HEK293 (cell line): ENCODE results near the gene TARS2.

Experiments used
- CTCF ChIA-PET: fragments of 350-600 bp; formaldehyde crosslinking; extraction: SDS; loops from one replicate; lab custom pipeline; 2021; ENCODE audit warnings: antibody characterized with exemption; lab: Yijun Ruan, JAX
- POLR2A ChIA-PET: fragments of 300-600 bp; formaldehyde crosslinking; extraction: SDS; loops from one replicate; lab custom pipeline; 2020; ENCODE audit warnings: antibody characterized with exemption, inconsistent platforms; lab: Yijun Ruan, JAX
- H3K27ac ChIP-seq: fragments of 200-500 bp; sonication (Bioruptor generic); 2 replicates; pipeline ENCODE4 v1.5.1; 2014; ENCODE audit warnings: low read depth, low read length, control low read depth, inconsistent platforms; ENCODE audit errors: extremely low read depth
- H3K36me3 ChIP-seq, 2 experiments: fragments of 200-500 bp in 1 of 2; sonication (Bioruptor generic) in 1 of 2; 1 replicate in 1 of 2; 2 replicates in 1 of 2; pipeline ENCODE4 v1.5.1; 2014 to 2017; ENCODE audit warnings: inconsistent platforms in 2 of 2, low read length in 2 of 2; ENCODE audit not compliant: control insufficient read depth in 2 of 2, insufficient read depth in 1 of 2
- H3K4me1 ChIP-seq: fragments of 200-500 bp; sonication (Bioruptor generic); 2 replicates; pipeline ENCODE4 v1.5.1; 2014; ENCODE audit warnings: mild to moderate bottlenecking, low read length, inconsistent platforms; ENCODE audit not compliant: control insufficient read depth, insufficient read depth
- H3K4me3 ChIP-seq: 2 replicates; pipeline ENCODE4 v1.5.1; 2011; ENCODE audit warnings: low read depth, mild to moderate bottlenecking, control low read depth, low read length, moderate library complexity
- H3K9me3 ChIP-seq: fragments of 200-500 bp; sonication (Bioruptor generic); 2 replicates; pipeline ENCODE4 v1.5.1; 2014; ENCODE audit warnings: low read depth, low read length, inconsistent platforms; ENCODE audit not compliant: control insufficient read depth, insufficient read depth
- BCL11A ChIP-seq: fragments of 450-650 bp; formaldehyde crosslinking; IDR thresholded peaks from 2 replicates; pipeline ENCODE4 v1.5.1; 2016; ENCODE audit warnings: low read depth, missing biosample characterization, missing genetic modification characterization
- EGR2 ChIP-seq: fragments of 450-650 bp; formaldehyde crosslinking; IDR thresholded peaks from 2 replicates; pipeline ENCODE4 v1.5.1; 2016; ENCODE audit warnings: low read depth, missing biosample characterization, missing genetic modification characterization
- HOXA7 ChIP-seq: sonication (generic); formaldehyde crosslinking; IDR thresholded peaks from 2 replicates; pipeline ENCODE4 v1.8.1; 2022; ENCODE audit warnings: missing genetic modification reagents, borderline replicate concordance
- SCRT1 ChIP-seq: fragments of 450-650 bp; formaldehyde crosslinking; IDR thresholded peaks from 2 replicates; pipeline ENCODE4 v1.5.1; 2016; ENCODE audit warnings: missing biosample characterization, missing genetic modification characterization, borderline replicate concordance
- SETDB1 ChIP-seq: IDR thresholded peaks from one replicate; pipeline ENCODE4 v1.6.1; 2017; ENCODE audit warnings: mild to moderate bottlenecking, low read length, moderate library complexity, mixed read lengths; ENCODE audit not compliant: insufficient read length
- YY1 ChIP-seq: fragments of 450-650 bp; formaldehyde crosslinking; IDR thresholded peaks from 2 replicates; pipeline ENCODE4 v1.5.1; 2018; ENCODE audit warnings: missing biosample characterization, missing genetic modification characterization
- ZBTB20 ChIP-seq: fragments of 450-650 bp; formaldehyde crosslinking; IDR thresholded peaks from 2 replicates; pipeline ENCODE4 v1.5.1; 2016; ENCODE audit warnings: missing biosample characterization, missing genetic modification characterization
- ZNF184 ChIP-seq: fragments of 450-650 bp; IDR thresholded peaks from 2 replicates; pipeline ENCODE4 v1.5.1; 2018; ENCODE audit warnings: missing biosample characterization, mild to moderate bottlenecking, missing genetic modification characterization
- ZNF239 ChIP-seq: fragments of 450-650 bp; formaldehyde crosslinking; IDR thresholded peaks from 2 replicates; pipeline ENCODE4 v1.5.1; 2016; ENCODE audit warnings: missing biosample characterization, missing genetic modification characterization
- ZNF292 ChIP-seq: fragments of 450-650 bp; formaldehyde crosslinking; IDR thresholded peaks from 2 replicates; pipeline ENCODE4 v1.5.1; 2016; ENCODE audit warnings: low read depth, missing biosample characterization, missing genetic modification characterization, borderline replicate concordance
- ZNF548 ChIP-seq: fragments of 450-650 bp; formaldehyde crosslinking; IDR thresholded peaks from 2 replicates; pipeline ENCODE4 v1.5.1; 2016; ENCODE audit warnings: missing biosample characterization, missing genetic modification characterization
- ZNF560 ChIP-seq: fragments of 450-650 bp; formaldehyde crosslinking; IDR thresholded peaks from 2 replicates; pipeline ENCODE4 v1.5.1; 2017; ENCODE audit warnings: missing biosample characterization, missing genetic modification characterization, borderline replicate concordance
- ZNF596 ChIP-seq: fragments of 450-650 bp; IDR thresholded peaks from 2 replicates; pipeline ENCODE4 v1.5.0; 2018; ENCODE audit warnings: missing biosample characterization, mild to moderate bottlenecking, missing genetic modification characterization, moderate library complexity
- ZNF600 ChIP-seq: fragments of 450-650 bp; formaldehyde crosslinking; IDR thresholded peaks from 2 replicates; pipeline ENCODE4 v1.5.1; 2016; ENCODE audit warnings: missing biosample characterization, missing genetic modification characterization
- ZNF785 ChIP-seq: fragments of 450-650 bp; formaldehyde crosslinking; IDR thresholded peaks from 2 replicates; pipeline ENCODE4 v1.5.1; 2016; ENCODE audit warnings: missing biosample characterization, missing genetic modification characterization
- ZNF791 ChIP-seq: fragments of 450-650 bp; formaldehyde crosslinking; IDR thresholded peaks from 2 replicates; pipeline ENCODE4 v1.5.1; 2016; ENCODE audit warnings: missing biosample characterization, missing genetic modification characterization
- ZNF830 ChIP-seq: fragments of 450-650 bp; IDR thresholded peaks from 2 replicates; pipeline ENCODE4 v1.5.0; 2018; ENCODE audit warnings: missing biosample characterization, missing genetic modification characterization, low read depth, mild to moderate bottlenecking, moderate library complexity
- ZSCAN30 ChIP-seq: fragments of 450-650 bp; IDR thresholded peaks from 2 replicates; pipeline ENCODE4 v1.5.1; 2018; ENCODE audit warnings: missing biosample characterization, mild to moderate bottlenecking, missing genetic modification characterization, moderate library complexity
- TF ChIP-seq, protein P1 (sequence below): fragments of 450-650 bp; formaldehyde crosslinking; IDR thresholded peaks from 2 replicates; pipeline ENCODE4 v1.5.1; 2017; ENCODE audit warnings: missing biosample characterization, missing genetic modification characterization
- TF ChIP-seq, protein P2 (sequence below): fragments of 450-650 bp; formaldehyde crosslinking; IDR thresholded peaks from 2 replicates; pipeline ENCODE4 v1.5.1; 2016; ENCODE audit warnings: missing biosample characterization, missing genetic modification characterization
- TF ChIP-seq, protein P3 (sequence below): fragments of 450-650 bp; formaldehyde crosslinking; IDR thresholded peaks from 2 replicates; pipeline ENCODE4 v1.5.1; 2016; ENCODE audit warnings: missing biosample characterization, missing genetic modification characterization
- TF ChIP-seq, protein P4 (sequence below): fragments of 450-650 bp; formaldehyde crosslinking; IDR thresholded peaks from 2 replicates; pipeline ENCODE4 v1.5.1; 2016; ENCODE audit warnings: missing biosample characterization, missing genetic modification characterization, low read depth
- TF ChIP-seq, protein P5 (sequence below): fragments of 450-650 bp; IDR thresholded peaks from 2 replicates; pipeline ENCODE4 v1.5.1; 2018; ENCODE audit warnings: missing biosample characterization, mild to moderate bottlenecking, missing genetic modification characterization

The TARS2 gene

DNA sequence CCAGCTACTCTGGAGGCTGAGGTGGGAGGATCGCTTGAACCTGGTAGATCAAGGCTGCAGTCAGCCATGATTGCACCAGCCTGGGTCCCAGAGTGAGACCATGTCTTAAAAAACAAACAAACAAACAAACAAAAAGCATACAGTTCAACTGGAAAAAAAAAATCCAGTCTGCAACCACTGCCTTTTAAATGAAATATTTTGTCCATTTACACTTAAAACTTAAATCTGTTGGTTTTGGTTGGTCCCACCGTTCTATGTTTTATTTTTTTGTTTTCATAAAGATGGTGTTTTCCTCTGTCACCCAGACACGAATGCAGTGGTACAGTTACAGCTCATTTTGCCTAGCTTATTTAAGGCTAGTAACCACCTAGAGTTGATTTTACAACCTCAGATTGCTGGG lies 38.1 kb downstream of the TARS2 start:
- Histone ChIP-seq H3K36me3 (no peaks in the 10 kb centered on the region), H3K4me3 (no peak overlapping the region), H3K4me1 (no peaks in the 10 kb centered on the region), H3K9me3 (no peaks in the 10 kb centered on the region), H3K27ac (no peak overlapping the region)
- CTCF ChIA-PET, result no interaction called here
- POLR2A ChIA-PET, result no interaction called here
- TF ChIP-seq ZNF560 (tag by site-specific recombination) (no peak), BCL11A (tag by site-specific recombination) (no peak), ZNF184 (tag by site-specific recombination) (no peak), HOXA7 (CRISPR knock-in tag) (no peak), ZNF239 (tag by site-specific recombination) (no peak), SETDB1 (no peak), ZNF548 (tag by site-specific recombination) (no peak), ZNF596 (tag by site-specific recombination) (no peak), ZNF830 (tag by site-specific recombination) (no peak)
- TF ChIP-seq, protein P1, sequence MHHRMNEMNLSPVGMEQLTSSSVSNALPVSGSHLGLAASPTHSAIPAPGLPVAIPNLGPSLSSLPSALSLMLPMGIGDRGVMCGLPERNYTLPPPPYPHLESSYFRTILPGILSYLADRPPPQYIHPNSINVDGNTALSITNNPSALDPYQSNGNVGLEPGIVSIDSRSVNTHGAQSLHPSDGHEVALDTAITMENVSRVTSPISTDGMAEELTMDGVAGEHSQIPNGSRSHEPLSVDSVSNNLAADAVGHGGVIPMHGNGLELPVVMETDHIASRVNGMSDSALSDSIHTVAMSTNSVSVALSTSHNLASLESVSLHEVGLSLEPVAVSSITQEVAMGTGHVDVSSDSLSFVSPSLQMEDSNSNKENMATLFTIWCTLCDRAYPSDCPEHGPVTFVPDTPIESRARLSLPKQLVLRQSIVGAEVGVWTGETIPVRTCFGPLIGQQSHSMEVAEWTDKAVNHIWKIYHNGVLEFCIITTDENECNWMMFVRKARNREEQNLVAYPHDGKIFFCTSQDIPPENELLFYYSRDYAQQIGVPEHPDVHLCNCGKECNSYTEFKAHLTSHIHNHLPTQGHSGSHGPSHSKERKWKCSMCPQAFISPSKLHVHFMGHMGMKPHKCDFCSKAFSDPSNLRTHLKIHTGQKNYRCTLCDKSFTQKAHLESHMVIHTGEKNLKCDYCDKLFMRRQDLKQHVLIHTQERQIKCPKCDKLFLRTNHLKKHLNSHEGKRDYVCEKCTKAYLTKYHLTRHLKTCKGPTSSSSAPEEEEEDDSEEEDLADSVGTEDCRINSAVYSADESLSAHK (tag by site-specific recombination), result no peak
- TF ChIP-seq, protein P2, sequence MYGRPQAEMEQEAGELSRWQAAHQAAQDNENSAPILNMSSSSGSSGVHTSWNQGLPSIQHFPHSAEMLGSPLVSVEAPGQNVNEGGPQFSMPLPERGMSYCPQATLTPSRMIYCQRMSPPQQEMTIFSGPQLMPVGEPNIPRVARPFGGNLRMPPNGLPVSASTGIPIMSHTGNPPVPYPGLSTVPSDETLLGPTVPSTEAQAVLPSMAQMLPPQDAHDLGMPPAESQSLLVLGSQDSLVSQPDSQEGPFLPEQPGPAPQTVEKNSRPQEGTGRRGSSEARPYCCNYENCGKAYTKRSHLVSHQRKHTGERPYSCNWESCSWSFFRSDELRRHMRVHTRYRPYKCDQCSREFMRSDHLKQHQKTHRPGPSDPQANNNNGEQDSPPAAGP, result no peak
- TF ChIP-seq, protein P3, sequence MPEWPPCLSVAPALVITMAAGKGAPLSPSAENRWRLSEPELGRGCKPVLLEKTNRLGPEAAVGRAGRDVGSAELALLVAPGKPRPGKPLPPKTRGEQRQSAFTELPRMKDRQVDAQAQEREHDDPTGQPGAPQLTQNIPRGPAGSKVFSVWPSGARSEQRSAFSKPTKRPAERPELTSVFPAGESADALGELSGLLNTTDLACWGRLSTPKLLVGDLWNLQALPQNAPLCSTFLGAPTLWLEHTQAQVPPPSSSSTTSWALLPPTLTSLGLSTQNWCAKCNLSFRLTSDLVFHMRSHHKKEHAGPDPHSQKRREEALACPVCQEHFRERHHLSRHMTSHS (tag by site-specific recombination), result no peak

DNA sequence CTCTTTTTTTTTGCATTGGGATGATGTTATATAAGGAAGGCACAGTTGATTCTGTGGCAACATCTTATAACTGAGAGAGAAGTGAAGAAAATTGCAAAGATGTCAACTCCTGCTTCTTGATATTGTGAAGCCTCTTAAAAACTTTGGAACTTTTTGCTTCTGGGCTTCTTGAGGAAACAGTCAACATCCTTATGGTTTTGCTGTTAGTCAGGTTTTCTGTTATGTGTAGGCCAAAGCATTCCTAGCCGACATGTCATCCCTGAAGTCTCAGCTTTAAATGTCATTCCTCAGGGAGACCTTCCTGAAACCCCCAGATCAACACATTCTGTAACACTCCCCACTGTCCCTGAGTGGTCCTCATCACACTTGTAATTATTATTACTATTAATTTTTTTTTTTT lies 41.0 kb downstream of the TARS2 start:
- no peaks in the 10 kb centered on the region for H3K36me3 ChIP-seq
- CTCF ChIA-PET, result interaction anchor here (0.6 to 1.5 kb wide), 3 partner anchors 33 to 1318 kb away, joined by 3 to 4 read pairs (median 3); no protein-coding TSS in a partner anchor
- POLR2A ChIA-PET, result no interaction called here
- no peaks in the 10 kb centered on the region for H3K4me1 ChIP-seq
- no peak overlapping the region for H3K27ac ChIP-seq
- no peak for TF ChIP-seq ZNF600 (tag by site-specific recombination)
- TF ChIP-seq EGR2, result no peak
- no peak for TF ChIP-seq YY1 (tag by site-specific recombination)
- TF ChIP-seq, protein P4, sequence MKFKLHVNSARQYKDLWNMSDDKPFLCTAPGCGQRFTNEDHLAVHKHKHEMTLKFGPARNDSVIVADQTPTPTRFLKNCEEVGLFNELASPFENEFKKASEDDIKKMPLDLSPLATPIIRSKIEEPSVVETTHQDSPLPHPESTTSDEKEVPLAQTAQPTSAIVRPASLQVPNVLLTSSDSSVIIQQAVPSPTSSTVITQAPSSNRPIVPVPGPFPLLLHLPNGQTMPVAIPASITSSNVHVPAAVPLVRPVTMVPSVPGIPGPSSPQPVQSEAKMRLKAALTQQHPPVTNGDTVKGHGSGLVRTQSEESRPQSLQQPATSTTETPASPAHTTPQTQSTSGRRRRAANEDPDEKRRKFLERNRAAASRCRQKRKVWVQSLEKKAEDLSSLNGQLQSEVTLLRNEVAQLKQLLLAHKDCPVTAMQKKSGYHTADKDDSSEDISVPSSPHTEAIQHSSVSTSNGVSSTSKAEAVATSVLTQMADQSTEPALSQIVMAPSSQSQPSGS (tag by site-specific recombination), result no peak
- TF ChIP-seq ZBTB20, result no peak
- TF ChIP-seq SCRT1 (tag by site-specific recombination), result no peak
- TF ChIP-seq ZNF791 (tag by site-specific recombination), result no peak
- no peak for TF ChIP-seq ZSCAN30 (tag by site-specific recombination)
- TF ChIP-seq, protein P5, sequence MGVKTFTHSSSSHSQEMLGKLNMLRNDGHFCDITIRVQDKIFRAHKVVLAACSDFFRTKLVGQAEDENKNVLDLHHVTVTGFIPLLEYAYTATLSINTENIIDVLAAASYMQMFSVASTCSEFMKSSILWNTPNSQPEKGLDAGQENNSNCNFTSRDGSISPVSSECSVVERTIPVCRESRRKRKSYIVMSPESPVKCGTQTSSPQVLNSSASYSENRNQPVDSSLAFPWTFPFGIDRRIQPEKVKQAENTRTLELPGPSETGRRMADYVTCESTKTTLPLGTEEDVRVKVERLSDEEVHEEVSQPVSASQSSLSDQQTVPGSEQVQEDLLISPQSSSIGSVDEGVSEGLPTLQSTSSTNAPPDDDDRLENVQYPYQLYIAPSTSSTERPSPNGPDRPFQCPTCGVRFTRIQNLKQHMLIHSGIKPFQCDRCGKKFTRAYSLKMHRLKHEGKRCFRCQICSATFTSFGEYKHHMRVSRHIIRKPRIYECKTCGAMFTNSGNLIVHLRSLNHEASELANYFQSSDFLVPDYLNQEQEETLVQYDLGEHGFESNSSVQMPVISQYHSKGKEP (tag by site-specific recombination), result no peak
- TF ChIP-seq ZNF785, result no peak
- TF ChIP-seq BCL11A (tag by site-specific recombination), result no peak
- TF ChIP-seq ZNF292, result no peak
- TF ChIP-seq, all 188 proteins: peak for 0
- Histone ChIP-seq H3K4me3 (no peak overlapping the region), H3K9me3 (no peaks in the 10 kb centered on the region)
